SK-N-MC (cell line): ENCODE results near the gene PRKN.

Experiments used
- DNase-seq: peaks from one replicate; pipeline ENCODE4 v3.0.0-alpha.2; 2011; ENCODE audit warnings: low read depth, low spot score
- H3K27ac ChIP-seq: fragments of 200-600 bp; sonication (generic); 2 replicates; pipeline ENCODE4 v1.5.1; 2016; ENCODE audit warnings: mixed run types
- H3K36me3 ChIP-seq: fragments of 200-600 bp; sonication (generic); 2 replicates; pipeline ENCODE4 v1.6.1; 2017; ENCODE audit warnings: antibody characterized with exemption, low read length, mixed read lengths; ENCODE audit not compliant: insufficient read depth
- H3K4me3 ChIP-seq: fragments of 200-600 bp; sonication (generic); 2 replicates; pipeline ENCODE4 v1.5.1; 2016
- H3K9ac ChIP-seq: fragments of 200-600 bp; sonication (generic); 2 replicates; pipeline ENCODE4 v1.8.0; 2017; ENCODE audit warnings: mixed run types, mixed read lengths; ENCODE audit not compliant: insufficient read length
- H3K9me3 ChIP-seq: fragments of 200-600 bp; sonication (generic); 2 replicates; pipeline ENCODE4 v1.6.1; 2017; ENCODE audit warnings: low read depth, mild to moderate bottlenecking, antibody characterized with exemption, low read length, moderate library complexity, mixed read lengths
- EZH2 ChIP-seq: fragments of 200-600 bp; sonication (generic); IDR thresholded peaks from one replicate; pipeline ENCODE4 v1.6.1; 2017; ENCODE audit warnings: antibody characterized with exemption
- FOXP2 ChIP-seq: optimal IDR thresholded peaks from 2 replicates; pipeline ENCODE3; 2011; ENCODE audit warnings: mild to moderate bottlenecking, moderate library complexity; ENCODE audit not compliant: insufficient read depth; ENCODE audit errors: extremely low read length, control extremely low read depth
- POLR2AphosphoS5 ChIP-seq: IDR thresholded peaks from 2 replicates; pipeline ENCODE4 v1.6.1; 2012; ENCODE audit warnings: mild to moderate bottlenecking, low read depth, low read length, borderline replicate concordance

The PRKN gene

GRCh38 chr6:162639951-162640350 lies 87.6 kb downstream of the PRKN start:
- TF ChIP-seq EZH2 (no peak), FOXP2 (no peak), POLR2AphosphoS5 (no peak)
- no peaks in the 10 kb centered on the region for H3K9me3 ChIP-seq
- no peak overlapping the region for H3K9ac ChIP-seq
- no peak overlapping the region for H3K4me3 ChIP-seq
- no peak for DNase-seq
- H3K36me3 ChIP-seq = no peaks in the 10 kb centered on the region
- H3K27ac ChIP-seq = no peak overlapping the region

GRCh38 chr6:162638931-162639574 lies 88.5 kb downstream of the PRKN start:
- no peak for DNase-seq
- H3K27ac ChIP-seq = no peak overlapping the region; the same call in 1 of the 2 replicates
- TF ChIP-seq POLR2AphosphoS5 = no peak
- no peak for TF ChIP-seq FOXP2
- TF ChIP-seq EZH2 = no peak

GRCh38 chr6:162637317-162637716 lies 90.2 kb downstream of the PRKN start:
- TF ChIP-seq POLR2AphosphoS5 (no peak), EZH2 (no peak), FOXP2 (no peak)
- Histone ChIP-seq H3K27ac (peak overlapping the region; percentile 54; the same call in 1 of the 2 replicates), H3K9ac (no peak overlapping the region)

More at GRCh38 chr6:162638931-162639574, 88.5 kb downstream of the PRKN start:
- Histone ChIP-seq H3K4me3 (no peak overlapping the region), H3K9me3 (no peaks in the 10 kb centered on the region), H3K36me3 (no peaks in the 10 kb centered on the region), H3K9ac (no peak overlapping the region)

GRCh38 chr6:162636167-162636566 lies 91.4 kb downstream of the PRKN start:
- Histone ChIP-seq H3K9me3 (no peaks in the 10 kb centered on the region), H3K4me3 (peak overlapping the region; percentile 25; the same call in 1 of the 2 replicates), H3K27ac (peak overlapping the region; percentile 35; the same call in 1 of the 2 replicates), H3K9ac (no peak overlapping the region), H3K36me3 (no peaks in the 10 kb centered on the region)
- TF ChIP-seq FOXP2 = no peak
- TF ChIP-seq EZH2 = no peak
- no peak for TF ChIP-seq POLR2AphosphoS5
- DNase-seq = no peak

More at GRCh38 chr6:162637317-162637716, 90.2 kb downstream of the PRKN start:
- DNase-seq = no peak
- Histone ChIP-seq H3K9me3 (no peaks in the 10 kb centered on the region), H3K36me3 (no peaks in the 10 kb centered on the region), H3K4me3 (no peak overlapping the region)

GRCh38 chr6:162631546-162631945 lies 96.0 kb downstream of the PRKN start:
- Histone ChIP-seq H3K9ac (no peak overlapping the region), H3K9me3 (no peaks in the 10 kb centered on the region), H3K4me3 (no peak overlapping the region), H3K27ac (no peak overlapping the region), H3K36me3 (no peaks in the 10 kb centered on the region)
- no peak for DNase-seq
- TF ChIP-seq EZH2 (no peak), POLR2AphosphoS5 (no peak), FOXP2 (no peak)

- H3K4me3 ChIP-seq = no peak overlapping the region
- no peaks in the 10 kb centered on the region for H3K9me3 ChIP-seq
- no peak for TF ChIP-seq POLR2AphosphoS5
- H3K27ac ChIP-seq = no peak overlapping the region
- no peak for DNase-seq
- H3K9ac ChIP-seq = no peak overlapping the region
- no peaks in the 10 kb centered on the region for H3K36me3 ChIP-seq
Measured at GRCh38 chr6:162630069-162630468, 97.5 kb downstream of the PRKN start.

- no peaks in the 10 kb centered on the region for H3K36me3 ChIP-seq
- no peak overlapping the region for H3K9ac ChIP-seq
- H3K4me3 ChIP-seq = no peak overlapping the region
- no peak for DNase-seq
- no peaks in the 10 kb centered on the region for H3K9me3 ChIP-seq
- no peak overlapping the region for H3K27ac ChIP-seq
- no peak for TF ChIP-seq EZH2
Measured at GRCh38 chr6:162627825-162628224, 99.7 kb downstream of the PRKN start.

GRCh38 chr6:162627362-162627761 lies 100.2 kb downstream of the PRKN start:
- DNase-seq = no peak
- Histone ChIP-seq H3K9ac (no peak overlapping the region), H3K4me3 (no peak overlapping the region), H3K9me3 (no peaks in the 10 kb centered on the region), H3K27ac (no peak overlapping the region), H3K36me3 (no peaks in the 10 kb centered on the region)
- TF ChIP-seq FOXP2 = no peak

- no peak for DNase-seq
- TF ChIP-seq FOXP2 (no peak), EZH2 (no peak), POLR2AphosphoS5 (no peak)
- H3K27ac ChIP-seq = no peak overlapping the region
Measured at GRCh38 chr6:162626869-162627268, 100.7 kb downstream of the PRKN start.

More at GRCh38 chr6:162626869-162627268, 100.7 kb downstream of the PRKN start:
- no peaks in the 10 kb centered on the region for H3K36me3 ChIP-seq
- H3K4me3 ChIP-seq = no peak overlapping the region
- no peak overlapping the region for H3K9ac ChIP-seq
- H3K9me3 ChIP-seq = no peaks in the 10 kb centered on the region
